ENCODE data around the gene TP53I13.

Gene TP53I13

DNA sequence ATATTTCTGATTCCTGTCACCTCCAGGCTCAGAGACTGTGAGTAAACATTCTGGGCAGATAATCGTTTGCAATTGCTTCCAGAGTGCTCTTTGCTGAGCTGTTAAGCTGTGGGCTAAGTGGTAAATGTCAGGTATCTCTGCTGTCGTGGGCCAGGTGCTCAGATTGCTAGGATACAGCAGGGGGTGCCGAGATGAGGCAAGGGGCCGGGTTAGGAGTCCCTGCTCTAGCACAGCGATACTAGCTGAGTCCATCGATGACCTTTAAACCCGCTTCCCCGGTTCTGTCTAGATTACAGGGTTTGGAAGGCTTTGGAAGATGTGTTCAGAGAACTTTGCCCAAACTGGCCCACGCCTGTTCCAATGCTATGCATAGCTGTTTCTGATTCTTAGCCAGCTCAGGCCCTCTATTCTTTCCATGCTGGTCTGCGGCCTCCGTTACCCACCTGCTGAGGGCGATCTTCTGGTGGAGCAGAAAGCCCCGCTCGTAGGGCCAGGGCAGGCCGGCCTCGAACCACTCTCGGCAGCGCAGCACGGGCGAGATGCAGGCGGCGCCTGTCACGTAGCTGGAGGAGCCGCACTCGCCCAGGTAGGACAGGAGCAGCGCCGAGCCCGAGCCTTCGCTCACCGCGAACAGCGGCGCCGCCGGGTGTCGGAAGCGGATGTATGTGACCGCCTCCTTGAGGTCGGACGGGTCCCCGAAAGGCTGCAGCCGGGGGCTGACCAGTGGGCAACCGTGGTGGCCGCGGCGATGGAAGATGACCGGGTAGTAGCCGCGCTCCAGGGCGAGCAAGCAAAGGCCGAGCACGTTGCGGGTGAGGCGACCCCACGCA lies 2.6 kb upstream of the TP53I13 start:
- DNase-seq (ENCODE audit: low read depth, low spot score): no peak
- no peak overlapping the region for H3K4me3 ChIP-seq (ENCODE audit: low read length)

GRCh38 chr17:29566473-29567303 lies 1.8 kb upstream of the TP53I13 start, which contains the start of gene ABHD15:
Gene ABHD15, minus strand, starts transcription at chr17:29567037. Its CDS starts 71 bp downstream, at chr17:29566966.
- H3K4me3 ChIP-seq (ENCODE audit: low read length): peak within 1 kb of the TSS; percentile 83
- no peak for DNase-seq (ENCODE audit: low read depth, low spot score)

DNA sequence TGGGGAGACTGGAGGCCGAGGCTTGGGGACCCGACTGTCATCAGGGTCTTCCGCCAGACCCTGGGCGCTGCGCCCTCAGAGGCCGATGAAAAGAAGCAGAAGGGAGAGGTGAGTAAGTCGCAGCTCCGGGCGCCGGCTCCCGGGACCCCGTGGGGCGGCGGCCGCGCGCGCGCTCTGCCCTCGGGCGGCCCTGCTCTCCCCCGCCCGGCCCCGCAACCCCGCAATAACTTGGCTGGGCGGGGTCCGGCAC lies 1.3 kb upstream of the TP53I13 start:
- DNase-seq (ENCODE audit: low read depth, low spot score): no peak
- H3K4me3 ChIP-seq (ENCODE audit: low read length): peak overlapping the region; percentile 83

DNA sequence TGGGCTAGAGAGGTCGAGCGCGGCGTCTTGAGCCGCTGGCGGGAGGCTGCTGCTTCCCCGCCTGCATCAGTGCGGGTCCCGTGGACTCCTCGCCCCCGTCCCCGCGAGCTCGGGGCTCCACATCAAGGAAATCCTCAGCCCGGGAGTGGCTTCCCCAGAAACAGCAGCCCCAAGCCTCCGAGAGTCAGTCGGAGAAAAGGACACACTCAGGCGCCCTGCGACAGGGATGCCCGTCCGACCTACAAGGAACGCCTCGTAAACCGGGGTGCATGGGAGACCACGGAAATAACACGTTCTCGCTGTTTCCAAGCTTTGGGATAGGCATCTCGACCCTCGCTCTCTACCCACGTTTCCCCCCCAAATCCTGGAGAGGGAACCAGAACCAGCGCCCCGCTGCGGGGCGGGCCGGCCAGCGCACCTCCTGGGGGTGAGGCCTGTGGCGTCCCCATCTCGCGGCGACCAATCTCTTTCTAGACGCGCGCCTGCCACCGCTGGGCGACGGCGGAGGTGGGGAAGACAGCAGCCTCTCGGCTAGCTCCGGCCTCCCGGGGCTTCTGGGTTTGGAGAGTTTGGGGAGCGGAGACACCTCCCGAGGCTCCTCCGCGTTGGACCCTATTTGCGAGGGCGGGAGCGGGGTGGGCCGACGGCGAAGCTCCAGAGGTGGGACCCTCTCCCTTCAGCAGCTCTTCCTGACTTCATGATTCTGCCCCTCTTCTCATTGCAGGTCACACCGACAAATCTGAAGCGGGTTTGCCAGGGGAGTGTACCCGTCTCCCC lies 759 bp upstream of the TP53I13 start:
- DNase-seq (ENCODE audit: low read depth, low spot score): no peak
- H3K4me3 ChIP-seq (ENCODE audit: low read length): peak overlapping the region; percentile 83

GRCh38 chr17:29569245-29569950 lies 897 bp downstream of the TP53I13 start:
- DNase-seq (ENCODE audit: low read depth, low spot score): no peak
- H3K4me3 ChIP-seq (ENCODE audit: low read length): peak overlapping the region; percentile 79

GRCh38 chr17:29570521-29570920 lies 2.0 kb downstream of the TP53I13 start:
- H3K4me3 ChIP-seq (ENCODE audit: low read length): no peak overlapping the region
- no peak for DNase-seq (ENCODE audit: low read depth, low spot score)

- DNase-seq (ENCODE audit: low read depth, low spot score): no peak
- H3K4me3 ChIP-seq (ENCODE audit: low read length): no peak overlapping the region
Observed at GRCh38 chr17:29571486-29571882, 3.0 kb downstream of the TP53I13 start.

DNA sequence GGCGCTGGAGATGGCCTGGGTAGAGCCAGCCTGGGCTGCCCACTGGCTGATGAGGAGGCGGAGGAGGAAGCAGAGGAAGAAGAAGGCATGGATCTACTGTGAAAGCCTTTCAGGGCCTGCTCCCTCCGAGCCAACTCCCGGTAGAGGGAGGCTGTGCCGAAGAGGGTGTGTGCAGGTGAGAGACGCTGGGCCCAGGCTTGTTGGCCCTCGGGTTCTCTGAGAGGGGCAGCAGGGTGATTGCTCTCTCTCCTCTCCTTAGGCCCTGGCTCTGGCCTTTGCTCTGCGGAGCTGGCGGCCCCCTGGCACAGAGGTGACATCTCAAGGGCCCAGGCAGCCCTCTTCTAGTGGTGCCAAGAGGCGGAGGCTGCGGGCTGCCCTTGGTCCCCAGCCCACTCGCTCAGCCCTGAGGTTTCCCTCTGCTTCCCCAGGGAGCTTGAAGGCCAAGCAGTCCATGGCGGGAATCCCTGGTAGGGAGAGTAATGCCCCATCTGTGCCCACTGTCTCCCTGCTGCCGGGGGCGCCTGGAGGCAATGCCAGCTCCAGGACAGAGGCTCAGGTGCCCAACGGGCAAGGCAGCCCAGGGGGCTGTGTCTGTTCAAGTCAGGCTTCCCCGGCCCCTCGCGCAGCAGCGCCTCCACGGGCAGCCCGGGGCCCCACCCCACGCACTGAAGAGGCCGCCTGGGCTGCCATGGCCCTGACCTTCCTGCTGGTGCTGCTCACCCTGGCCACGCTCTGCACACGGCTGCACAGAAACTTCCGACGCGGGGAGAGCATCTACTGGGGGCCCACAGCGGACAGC lies 3.6 kb downstream of the TP53I13 start:
- no peak overlapping the region for H3K4me3 ChIP-seq (ENCODE audit: low read length)
- no peak for DNase-seq (ENCODE audit: low read depth, low spot score)

DNA sequence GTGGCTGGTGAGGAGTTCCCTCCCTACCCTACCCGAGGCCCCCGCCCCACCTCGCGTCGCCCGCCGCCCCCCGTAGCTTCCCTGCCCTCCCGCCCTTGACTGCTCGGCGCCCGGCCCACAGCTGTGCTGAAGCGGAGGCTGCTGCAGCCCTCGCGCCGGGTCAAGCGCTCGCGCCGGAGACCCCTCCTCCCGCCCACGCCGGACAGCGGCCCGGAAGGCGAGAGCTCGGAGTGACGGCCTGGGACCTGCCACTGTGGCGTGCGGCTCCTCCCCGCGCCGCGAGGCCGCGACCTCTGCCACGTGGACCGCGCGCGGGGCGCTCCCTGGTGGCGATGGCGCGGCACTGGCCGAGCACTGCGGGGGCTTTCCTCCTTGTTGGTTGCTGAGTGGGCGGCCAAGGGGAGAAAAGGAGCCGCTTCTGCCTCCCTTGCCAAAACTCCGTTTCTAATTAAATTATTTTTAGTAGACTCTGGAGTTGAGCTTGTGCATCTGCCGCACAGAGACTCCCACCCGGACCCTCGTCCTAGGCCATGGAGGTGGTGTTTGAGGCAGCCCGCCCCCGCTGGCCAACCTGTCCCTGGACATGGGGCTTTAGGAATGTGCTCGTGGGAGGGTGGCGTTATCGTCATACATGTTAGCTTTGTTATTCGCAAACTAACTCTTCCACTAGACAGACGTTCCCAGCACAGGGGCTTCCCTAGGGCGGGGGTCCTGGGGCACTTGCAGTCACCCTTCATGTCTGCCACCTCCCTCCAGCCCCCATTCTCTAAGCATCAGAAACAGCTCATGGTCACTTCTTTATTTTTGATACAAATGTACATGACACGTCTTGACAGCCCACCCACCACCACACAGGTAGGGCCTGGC lies 4.4 kb downstream of the TP53I13 start:
- no peak overlapping the region for H3K4me3 ChIP-seq (ENCODE audit: low read length)
- DNase-seq (ENCODE audit: low read depth, low spot score): no peak

DNA sequence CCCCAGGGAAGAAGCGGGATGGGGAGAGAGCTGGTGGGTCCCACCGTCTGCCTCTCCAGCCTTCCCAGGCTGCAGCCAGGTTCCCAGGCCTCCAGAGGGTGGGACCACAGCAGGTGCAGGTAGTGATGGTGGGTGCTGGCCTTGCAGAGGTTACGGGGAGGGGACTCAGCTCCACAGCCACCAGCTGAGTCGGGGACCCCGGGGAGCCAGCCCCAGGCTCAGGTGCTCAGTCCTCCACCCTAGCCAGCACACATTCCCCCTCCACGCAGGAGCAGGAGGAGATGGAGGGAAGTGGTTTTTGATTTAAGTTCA lies 5.0 kb downstream of the TP53I13 start:
- DNase-seq (ENCODE audit: low read depth, low spot score): no peak
- H3K4me3 ChIP-seq (ENCODE audit: low read length): no peak overlapping the region

GRCh38 chr17:29573871-29574731 lies 5.6 kb downstream of the TP53I13 start:
- DNase-seq (ENCODE audit: low read depth, low spot score): no peak
- H3K4me3 ChIP-seq (ENCODE audit: low read length): no peak overlapping the region

DNA sequence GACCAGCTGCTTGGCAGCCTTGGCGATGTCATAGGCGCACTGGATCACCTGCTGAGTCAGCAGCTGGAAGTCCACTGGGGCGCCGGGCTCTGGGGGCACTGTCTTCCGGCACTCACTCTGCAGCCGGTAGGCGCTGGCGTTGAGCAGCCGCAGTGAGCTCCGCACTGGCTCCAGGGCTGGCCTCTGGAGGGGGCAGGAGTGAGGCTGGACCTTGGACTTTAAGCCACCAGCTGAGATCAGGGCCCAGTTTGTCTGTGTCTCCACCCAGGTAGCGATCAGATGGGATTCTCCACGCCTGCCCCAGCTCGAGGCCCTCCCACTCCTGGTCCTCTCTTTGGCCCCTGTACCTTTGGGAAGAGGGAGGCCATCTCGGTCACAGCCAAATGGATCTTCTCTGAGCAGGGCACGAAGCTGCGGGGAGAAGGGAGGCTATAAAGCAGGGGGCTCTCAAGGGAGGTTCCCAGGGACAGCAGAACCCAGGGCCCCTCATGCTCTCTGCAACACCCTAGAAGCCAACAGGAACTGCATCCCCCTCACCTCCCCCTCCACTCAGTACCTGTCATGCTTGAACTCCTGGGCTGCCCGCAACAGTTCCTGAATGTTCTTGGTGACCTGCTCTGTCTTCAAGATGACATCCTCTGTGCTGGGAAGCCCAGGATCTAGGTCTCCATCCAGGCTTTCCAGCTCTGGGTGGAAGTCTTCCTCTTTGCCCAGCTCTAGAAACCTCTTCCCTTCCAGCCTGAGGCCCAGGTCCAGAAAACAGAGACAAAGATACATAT lies 6.4 kb downstream of the TP53I13 start:
- DNase-seq (ENCODE audit: low read depth, low spot score): no peak
- H3K4me3 ChIP-seq (ENCODE audit: low read length): no peak overlapping the region

DNA sequence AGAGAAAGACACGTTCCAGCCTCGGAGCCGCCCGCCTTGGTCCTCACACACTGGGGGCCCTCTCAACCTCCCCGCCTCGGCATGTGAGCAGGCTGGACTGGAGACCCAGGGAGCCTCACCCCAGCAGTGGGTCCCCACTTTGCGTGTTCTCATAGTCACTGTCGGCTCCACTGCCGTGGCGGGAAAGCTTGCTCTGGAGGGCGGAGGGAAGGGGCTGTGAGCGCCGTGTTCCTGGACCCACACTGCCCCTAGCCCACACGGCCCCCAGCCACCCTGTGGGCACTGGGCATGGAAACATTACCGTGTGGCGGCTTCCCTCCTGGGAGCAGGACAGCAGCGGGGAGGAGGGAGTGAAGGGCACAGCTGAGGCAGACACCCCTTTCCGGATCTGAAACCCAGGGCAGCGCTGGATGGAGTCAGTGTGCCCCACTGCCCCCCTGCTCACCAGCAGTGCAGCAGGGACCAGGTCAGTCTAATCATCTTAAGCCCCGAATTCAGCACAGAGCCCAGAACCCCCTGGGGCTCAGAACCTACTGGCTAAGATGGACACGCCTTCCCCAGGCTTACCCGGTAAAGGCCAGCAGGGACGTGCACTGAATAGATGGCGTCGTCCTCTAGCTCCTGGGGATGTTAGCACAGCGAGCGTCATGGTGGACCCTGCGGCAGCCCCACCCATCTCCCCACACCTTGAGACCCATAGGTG lies 7.2 kb downstream of the TP53I13 start:
- no peak for DNase-seq (ENCODE audit: low read depth, low spot score)
- no peak overlapping the region for H3K4me3 ChIP-seq (ENCODE audit: low read length)

DNA sequence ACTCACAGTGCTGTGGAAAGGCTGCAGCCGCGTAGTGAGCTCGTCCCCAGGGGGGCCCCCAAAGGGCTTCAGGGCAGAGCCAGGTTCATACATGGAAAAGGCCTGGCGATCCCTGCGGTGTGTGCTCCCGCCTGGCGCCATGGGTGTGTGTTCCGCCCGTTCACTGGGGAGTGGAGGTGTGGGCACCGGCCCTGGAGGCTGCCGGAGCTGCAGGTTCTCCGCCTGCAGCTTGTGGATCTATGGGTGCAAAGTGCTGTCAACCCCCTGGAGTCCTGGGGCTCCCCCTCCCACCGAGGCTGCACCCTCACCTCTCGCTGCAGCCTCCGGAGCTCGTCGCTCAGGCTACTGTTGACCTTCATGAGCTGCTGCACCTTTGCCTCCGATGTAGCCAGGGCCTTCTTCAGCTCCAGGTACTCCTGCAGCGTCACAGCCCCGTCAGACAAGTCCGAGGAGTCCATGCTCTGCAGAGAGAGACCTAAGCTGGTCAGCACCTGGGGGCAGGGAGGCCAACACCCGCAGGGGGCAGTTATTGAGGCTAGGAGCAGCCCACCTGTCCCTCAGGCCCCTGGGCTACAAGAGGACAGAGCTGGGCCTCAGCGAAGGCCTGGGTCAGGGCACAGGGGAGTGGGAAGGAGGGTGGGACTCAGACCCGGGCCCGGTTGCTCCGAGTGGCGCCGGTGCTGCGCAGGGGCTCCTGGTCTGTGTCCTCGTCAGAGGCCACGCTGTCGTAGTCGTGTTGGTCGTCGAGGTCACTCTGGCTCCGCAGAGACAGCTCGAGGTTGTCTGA lies 7.9 kb downstream of the TP53I13 start:
- H3K4me3 ChIP-seq (ENCODE audit: low read length): no peak overlapping the region
- no peak for DNase-seq (ENCODE audit: low read depth, low spot score)

DNA sequence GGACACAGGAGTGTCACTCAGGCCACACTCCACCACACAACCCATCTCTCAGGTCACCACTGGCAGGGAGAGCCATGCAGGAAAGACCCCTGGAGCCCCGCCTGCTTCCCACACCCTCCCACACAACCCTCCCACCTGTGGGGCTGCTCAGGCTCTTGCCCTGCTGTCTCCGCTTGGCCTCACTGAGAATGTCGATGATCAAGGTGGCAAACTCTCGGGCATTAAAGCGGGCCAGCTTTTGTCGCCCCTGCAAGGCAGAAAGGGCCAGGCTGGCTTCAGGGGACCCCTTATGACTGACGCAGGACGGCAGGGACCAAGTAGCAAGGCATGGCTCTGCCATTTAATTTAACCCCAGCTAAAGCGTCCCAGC lies 8.5 kb downstream of the TP53I13 start:
- no peak overlapping the region for H3K4me3 ChIP-seq (ENCODE audit: low read length)
- no peak for DNase-seq (ENCODE audit: low read depth, low spot score)
